K562 (cell line): Measurements from ENCODE around the gene PPP4R3B. TPM values are rescaled to one million over a fixed set of nuclear protein-coding genes. Genes with fewer than 3 reads are reported as not detected.

Experiments used
- ARHGAP35 ChIP-seq: fragments of 450-650 bp; IDR thresholded peaks from 2 replicates; pipeline ENCODE4 v1.6.1; 2018; ENCODE audit not compliant: partially characterized antibody
- CCNT2 ChIP-seq: IDR thresholded peaks from 2 replicates; pipeline ENCODE4 v1.6.1; 2011; ENCODE audit warnings: borderline replicate concordance, low read depth, mild to moderate bottlenecking, moderate library complexity, mixed read lengths, low read length; ENCODE audit not compliant: insufficient read length; ENCODE audit errors: extremely low read depth
- DIDO1 ChIP-seq: fragments of 450-650 bp; IDR thresholded peaks from 2 replicates; pipeline ENCODE4 v1.6.1; 2016; ENCODE audit warnings: low read depth, missing biosample characterization, missing genetic modification characterization
- E2F3 ChIP-seq: fragments of 250-450 bp; sonication (Bioruptor Pico); IDR thresholded peaks from 2 replicates; pipeline ENCODE4 v1.4.0; 2020; ENCODE audit warnings: mild to moderate bottlenecking
- ELK1 ChIP-seq: sonication (generic); formaldehyde crosslinking; IDR thresholded peaks from 2 replicates; pipeline ENCODE4 v1.8.1; 2022; ENCODE audit warnings: missing genetic modification reagents
- EP300 ChIP-seq: IDR thresholded peaks from 2 replicates; pipeline ENCODE4 v1.6.1; 2012; ENCODE audit warnings: low read length, improper control_type of control experiment
- ETS2 ChIP-seq: IDR thresholded peaks from 2 replicates; pipeline ENCODE4 v1.6.1; 2016; ENCODE audit warnings: borderline replicate concordance, missing genetic modification characterization, mild to moderate bottlenecking, moderate library complexity, missing compliant biosample characterization; ENCODE audit not compliant: poor library complexity, severe bottlenecking
- GTF2F1 ChIP-seq: IDR thresholded peaks from 2 replicates; pipeline ENCODE4 v1.6.1; 2011; ENCODE audit warnings: low read depth, low read length, improper control_type of control experiment
- KAT2B ChIP-seq: IDR thresholded peaks from one replicate; pipeline ENCODE4 v1.6.1; 2012; ENCODE audit warnings: low read depth, mild to moderate bottlenecking, control low read depth, inconsistent platforms, low read length, moderate library complexity
- KDM2B ChIP-seq: fragments of 250-450 bp; sonication (Bioruptor Pico); IDR thresholded peaks from 2 replicates; pipeline ENCODE4 v1.8.0; 2021; ENCODE audit warnings: mild to moderate bottlenecking, moderate library complexity
- KLF16 ChIP-seq: IDR thresholded peaks from 2 replicates; pipeline ENCODE4 v1.6.1; 2016; ENCODE audit warnings: antibody characterized with exemption
- NFE2L1 ChIP-seq: fragments of 450-650 bp; IDR thresholded peaks from 2 replicates; pipeline ENCODE4 v1.6.1; 2016; ENCODE audit warnings: missing genetic modification characterization, low read depth, mild to moderate bottlenecking, missing compliant biosample characterization, moderate library complexity, borderline replicate concordance
- NR1H2 ChIP-seq: sonication (generic); formaldehyde crosslinking; IDR thresholded peaks from 2 replicates; pipeline ENCODE4 v1.4.0; 2020; ENCODE audit warnings: mild to moderate bottlenecking, missing genetic modification reagents
- PHTF2 ChIP-seq: fragments of 250-450 bp; sonication (Bioruptor Pico); IDR thresholded peaks from 2 replicates; pipeline ENCODE4 v1.5.0; 2021; ENCODE audit warnings: mild to moderate bottlenecking
- POLR2G ChIP-seq: fragments of 200-400 bp; formaldehyde crosslinking; IDR thresholded peaks from 2 replicates; pipeline ENCODE4 v1.6.1; 2017; ENCODE audit warnings: low read depth, mild to moderate bottlenecking, antibody characterized with exemption, low read length, moderate library complexity
- POLR3A ChIP-seq: IDR thresholded peaks from 2 replicates; pipeline ENCODE4 v1.6.1; 2011; ENCODE audit warnings: borderline replicate concordance, mild to moderate bottlenecking, moderate library complexity; ENCODE audit not compliant: insufficient read length, insufficient read depth; ENCODE audit errors: extremely low read depth
- SP2 ChIP-seq: IDR thresholded peaks from 2 replicates; pipeline ENCODE4 v1.6.1; 2011; ENCODE audit warnings: mild to moderate bottlenecking, low read depth, low read length, moderate library complexity; ENCODE audit not compliant: poor library complexity, severe bottlenecking; ENCODE audit errors: extremely low read depth
- SRSF9 ChIP-seq: fragments of 200-400 bp; formaldehyde crosslinking; IDR thresholded peaks from 2 replicates; pipeline ENCODE4 v1.6.1; 2017; ENCODE audit warnings: low read depth, low read length, borderline replicate concordance
- TBL1XR1 ChIP-seq, 2 experiments: IDR thresholded peaks; 2 replicates each; pipeline ENCODE4 v1.6.1; 2012; ENCODE audit warnings: improper control_type of control experiment in 2 of 2, low read length in 2 of 2, mild to moderate bottlenecking in 1 of 2
- TBP ChIP-seq: optimal IDR thresholded peaks from 2 replicates; pipeline ENCODE3; 2011; ENCODE audit warnings: low read depth, low read length, improper control_type of control experiment
- ZNF766 ChIP-seq: fragments of 200-800 bp; sonication (Bioruptor generic); conservative IDR thresholded peaks from 2 replicates; pipeline ENCODE4 v1.6.1; 2016; ENCODE audit warnings: missing genetic modification characterization, missing compliant biosample characterization
- polyA plus RNA-seq, 8 experiments: library from polyadenylated mRNA; depleted of rRNA in 4 of 8; stranded (reverse) in 5 of 8; unstranded in 3 of 8; fragments of >200 nt; fragmentation: Nextera tagmentation in 2 of 8; fragmentation: Illumina TruSeq in 1 of 8; extraction: Ambion mirVana in 2 of 8; extraction: Trizol in 1 of 8; gene quantifications; 2 replicates each; pipeline versions ENCODE4 v1.2.1 to v1.2.3, GENCODE V29; 2011 to 2014; ENCODE audit warnings: inconsistent platforms in 1 of 8, missing spikeins in 1 of 8
- total RNA-seq, 7 experiments: library from RNA; depleted of rRNA in 6 of 7; stranded (reverse); fragments of >200 nt in 6 of 7; fragmentation: Illumina TruSeq in 2 of 7; extraction: Trizol in 2 of 7; gene quantifications; 2 replicates each; pipeline versions ENCODE4 v1.2.1 to v1.2.3, GENCODE V29; 2011 to 2021; ENCODE audit warnings: low replicate concordance in 1 of 7
- TF ChIP-seq, protein P1 (sequence below), 2 experiments: IDR thresholded peaks in 1 of 2; conservative IDR thresholded peaks in 1 of 2; 2 replicates each; pipeline ENCODE4 v1.6.1; 2016; ENCODE audit warnings: low read depth in 2 of 2, mild to moderate bottlenecking in 1 of 2, missing compliant biosample characterization in 1 of 2, missing genetic modification characterization in 1 of 2, moderate library complexity in 1 of 2
- TF ChIP-seq, protein P2 (sequence below), 2 experiments: fragments of 250-450 bp in 1 of 2; fragments of 450-650 bp in 1 of 2; sonication (Bioruptor Pico) in 1 of 2; IDR thresholded peaks; 2 replicates each; pipeline versions ENCODE4 v1.6.1 to v1.8.0; 2016 to 2021; ENCODE audit warnings: mild to moderate bottlenecking in 2 of 2, moderate library complexity in 2 of 2, missing compliant biosample characterization in 1 of 2, missing genetic modification characterization in 1 of 2

PPP4R3B gene
- total and polyA plus RNA-seq, 9 of the 15 experiments (the other 6 are each of a cell fraction or from before 2014, with no cell fraction given) = 13.2 to 59.2 (median 41.9) TPM

- TF ChIP-seq ETS2 = no peak
- no peak; the same call in 1 of the 2 replicates for TF ChIP-seq NR1H2 (CRISPR knock-in tag)
- TF ChIP-seq, protein P1, sequence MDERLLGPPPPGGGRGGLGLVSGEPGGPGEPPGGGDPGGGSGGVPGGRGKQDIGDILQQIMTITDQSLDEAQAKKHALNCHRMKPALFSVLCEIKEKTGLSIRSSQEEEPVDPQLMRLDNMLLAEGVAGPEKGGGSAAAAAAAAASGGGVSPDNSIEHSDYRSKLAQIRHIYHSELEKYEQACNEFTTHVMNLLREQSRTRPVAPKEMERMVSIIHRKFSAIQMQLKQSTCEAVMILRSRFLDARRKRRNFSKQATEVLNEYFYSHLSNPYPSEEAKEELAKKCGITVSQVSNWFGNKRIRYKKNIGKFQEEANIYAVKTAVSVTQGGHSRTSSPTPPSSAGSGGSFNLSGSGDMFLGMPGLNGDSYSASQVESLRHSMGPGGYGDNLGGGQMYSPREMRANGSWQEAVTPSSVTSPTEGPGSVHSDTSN (CRISPR knock-in tag; IDR thresholded peaks at IDR 0.05; ENCODE audit: low read depth) = no peak
- TF ChIP-seq, protein P1 (tag; conservative IDR thresholded peaks at IDR 0.05; ENCODE audit: low read depth) = no peak
- no peak for TF ChIP-seq EP300
- peak; percentile 72 for TF ChIP-seq E2F3 (CRISPR knock-in tag)
- no peak for TF ChIP-seq PHTF2
- TF ChIP-seq POLR2G = peak; percentile 93
- TF ChIP-seq GTF2F1 = no peak
- peak; percentile 99 for TF ChIP-seq ARHGAP35
- TF ChIP-seq CCNT2 = peak; percentile 92
- peak; percentile 95 for TF ChIP-seq TBP
- TF ChIP-seq NFE2L1 (tag) = no peak
- TF ChIP-seq, protein P2, sequence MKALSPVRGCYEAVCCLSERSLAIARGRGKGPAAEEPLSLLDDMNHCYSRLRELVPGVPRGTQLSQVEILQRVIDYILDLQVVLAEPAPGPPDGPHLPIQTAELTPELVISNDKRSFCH (CRISPR knock-in tag; IDR thresholded peaks at IDR 0.05) = no peak
- TF ChIP-seq, protein P2 (tag; IDR thresholded peaks at IDR 0.05) = no peak; the same call in 1 of the 2 replicates
- TF ChIP-seq DIDO1 (tag) = peak; percentile 89
- no peak; a peak in 1 of 4 replicates for TF ChIP-seq TBL1XR1 (IDR thresholded peaks at IDR 0.05; ENCODE audit: low read length in 2 of 2)
- TF ChIP-seq KDM2B (CRISPR knock-in tag) = no peak
- TF ChIP-seq SRSF9 = no peak
- TF ChIP-seq SP2 = peak; percentile 28
- TF ChIP-seq ZNF766 (CRISPR knock-in tag) = no peak; the same call in 1 of the 2 replicates
- TF ChIP-seq KAT2B = peak; percentile 68
- TF ChIP-seq KLF16 = peak; percentile 85
- TF ChIP-seq POLR3A = no peak
- TF ChIP-seq ELK1 (CRISPR knock-in tag) = no peak
Measured at GRCh38 chr2:55617175-55618024, at the start of gene PPP4R3B (continued).
